HEK293 (cell line): ENCODE measurements around the gene SPINT4.

Experiments
- CTCF ChIA-PET: fragments of 350-600 bp; formaldehyde crosslinking; extraction: SDS; loops from one replicate; lab custom pipeline; 2021; ENCODE audit warnings: antibody characterized with exemption; lab: Yijun Ruan, JAX
- POLR2A ChIA-PET: fragments of 300-600 bp; formaldehyde crosslinking; extraction: SDS; loops from one replicate; lab custom pipeline; 2020; ENCODE audit warnings: antibody characterized with exemption, inconsistent platforms; lab: Yijun Ruan, JAX
- H3K27ac ChIP-seq: fragments of 200-500 bp; sonication (Bioruptor generic); 2 replicates; pipeline ENCODE4 v1.5.1; 2014; ENCODE audit warnings: low read depth, low read length, control low read depth, inconsistent platforms; ENCODE audit errors: extremely low read depth
- H3K36me3 ChIP-seq, 2 experiments: fragments of 200-500 bp in 1 of 2; sonication (Bioruptor generic) in 1 of 2; 1 replicate in 1 of 2; 2 replicates in 1 of 2; pipeline ENCODE4 v1.5.1; 2014 to 2017; ENCODE audit warnings: inconsistent platforms in 2 of 2, low read length in 2 of 2; ENCODE audit not compliant: control insufficient read depth in 2 of 2, insufficient read depth in 1 of 2
- H3K4me1 ChIP-seq: fragments of 200-500 bp; sonication (Bioruptor generic); 2 replicates; pipeline ENCODE4 v1.5.1; 2014; ENCODE audit warnings: mild to moderate bottlenecking, low read length, inconsistent platforms; ENCODE audit not compliant: control insufficient read depth, insufficient read depth
- H3K4me3 ChIP-seq: 2 replicates; pipeline ENCODE4 v1.5.1; 2011; ENCODE audit warnings: low read depth, mild to moderate bottlenecking, control low read depth, low read length, moderate library complexity
- H3K9me3 ChIP-seq: fragments of 200-500 bp; sonication (Bioruptor generic); 2 replicates; pipeline ENCODE4 v1.5.1; 2014; ENCODE audit warnings: low read depth, low read length, inconsistent platforms; ENCODE audit not compliant: control insufficient read depth, insufficient read depth
- EGR2 ChIP-seq: fragments of 450-650 bp; formaldehyde crosslinking; IDR thresholded peaks from 2 replicates; pipeline ENCODE4 v1.5.1; 2016; ENCODE audit warnings: low read depth, missing biosample characterization, missing genetic modification characterization
- KLF16 ChIP-seq: fragments of 450-650 bp; formaldehyde crosslinking; IDR thresholded peaks from 2 replicates; pipeline ENCODE4 v1.5.1; 2017; ENCODE audit warnings: missing biosample characterization, missing genetic modification characterization
- KLF8 ChIP-seq: fragments of 450-650 bp; formaldehyde crosslinking; IDR thresholded peaks from 2 replicates; pipeline ENCODE4 v1.5.1; 2016; ENCODE audit warnings: missing biosample characterization, missing genetic modification characterization
- PRDM1 ChIP-seq: fragments of 450-650 bp; formaldehyde crosslinking; IDR thresholded peaks from 2 replicates; pipeline ENCODE4; 2016; ENCODE audit warnings: missing biosample characterization, missing genetic modification characterization
- SALL2 ChIP-seq: fragments of 450-650 bp; formaldehyde crosslinking; IDR thresholded peaks from 2 replicates; pipeline ENCODE4 v1.5.0; 2017; ENCODE audit warnings: missing biosample characterization, mild to moderate bottlenecking, missing genetic modification characterization, borderline replicate concordance
- TRIM28 ChIP-seq: IDR thresholded peaks from 2 replicates; pipeline ENCODE4 v1.6.1; 2011; ENCODE audit warnings: low read length, control low read depth, borderline replicate concordance
- ZBTB21 ChIP-seq: fragments of 450-650 bp; formaldehyde crosslinking; IDR thresholded peaks from 2 replicates; pipeline ENCODE4 v1.5.1; 2017; ENCODE audit warnings: missing biosample characterization, missing genetic modification characterization
- ZNF132 ChIP-seq: fragments of 450-650 bp; formaldehyde crosslinking; IDR thresholded peaks from 2 replicates; pipeline ENCODE4 v1.5.1; 2017; ENCODE audit warnings: missing biosample characterization, missing genetic modification characterization, borderline replicate concordance
- ZNF133 ChIP-seq: fragments of 450-650 bp; formaldehyde crosslinking; IDR thresholded peaks from 2 replicates; pipeline ENCODE4 v1.5.1; 2016; ENCODE audit warnings: missing biosample characterization, missing genetic modification characterization
- ZNF146 ChIP-seq: fragments of 450-650 bp; formaldehyde crosslinking; IDR thresholded peaks from 2 replicates; pipeline ENCODE4 v1.5.1; 2016; ENCODE audit warnings: missing biosample characterization, missing genetic modification characterization
- ZNF202 ChIP-seq: fragments of 450-650 bp; formaldehyde crosslinking; IDR thresholded peaks from 2 replicates; pipeline ENCODE4 v1.5.1; 2016; ENCODE audit warnings: missing biosample characterization, missing genetic modification characterization, borderline replicate concordance
- ZNF211 ChIP-seq: fragments of 450-650 bp; formaldehyde crosslinking; IDR thresholded peaks from 2 replicates; pipeline ENCODE4 v1.5.1; 2016; ENCODE audit warnings: low read depth, missing biosample characterization, missing genetic modification characterization
- ZNF292 ChIP-seq: fragments of 450-650 bp; formaldehyde crosslinking; IDR thresholded peaks from 2 replicates; pipeline ENCODE4 v1.5.1; 2016; ENCODE audit warnings: low read depth, missing biosample characterization, missing genetic modification characterization, borderline replicate concordance
- ZNF354C ChIP-seq: fragments of 450-650 bp; formaldehyde crosslinking; IDR thresholded peaks from 2 replicates; pipeline ENCODE4 v1.5.1; 2016; ENCODE audit warnings: missing biosample characterization, missing genetic modification characterization, low read depth, borderline replicate concordance
- ZNF366 ChIP-seq: fragments of 450-650 bp; formaldehyde crosslinking; conservative IDR thresholded peaks from 2 replicates; pipeline ENCODE4 v1.5.1; 2016; ENCODE audit warnings: missing biosample characterization, missing genetic modification characterization
- ZNF621 ChIP-seq: fragments of 450-650 bp; formaldehyde crosslinking; IDR thresholded peaks from 2 replicates; pipeline ENCODE4 v1.5.1; 2017; ENCODE audit warnings: missing biosample characterization, missing genetic modification characterization
- ZNF629 ChIP-seq: fragments of 450-650 bp; formaldehyde crosslinking; IDR thresholded peaks from 2 replicates; pipeline ENCODE4 v1.5.1; 2017; ENCODE audit warnings: missing biosample characterization, missing genetic modification characterization
- ZNF660 ChIP-seq: fragments of 450-650 bp; IDR thresholded peaks from 2 replicates; pipeline ENCODE4 v1.5.1; 2018; ENCODE audit warnings: missing biosample characterization, mild to moderate bottlenecking, missing genetic modification characterization
- ZNF664 ChIP-seq: fragments of 450-650 bp; formaldehyde crosslinking; IDR thresholded peaks from 2 replicates; pipeline ENCODE4 v1.5.1; 2016; ENCODE audit warnings: missing biosample characterization, missing genetic modification characterization
- ZNF677 ChIP-seq: fragments of 450-650 bp; IDR thresholded peaks from 2 replicates; pipeline ENCODE4 v1.5.0; 2018; ENCODE audit warnings: missing biosample characterization, mild to moderate bottlenecking, missing genetic modification characterization, moderate library complexity
- ZNF707 ChIP-seq: fragments of 450-650 bp; formaldehyde crosslinking; IDR thresholded peaks from 2 replicates; pipeline ENCODE4 v1.5.1; 2016; ENCODE audit warnings: missing biosample characterization, missing genetic modification characterization
- ZNF768 ChIP-seq: fragments of 450-650 bp; formaldehyde crosslinking; IDR thresholded peaks from 2 replicates; pipeline ENCODE4 v1.5.1; 2018; ENCODE audit warnings: missing biosample characterization, mild to moderate bottlenecking, missing genetic modification characterization
- ZNF776 ChIP-seq: fragments of 450-650 bp; formaldehyde crosslinking; IDR thresholded peaks from 2 replicates; pipeline ENCODE4 v1.5.0; 2017; ENCODE audit warnings: missing biosample characterization, missing genetic modification characterization, borderline replicate concordance
- TF ChIP-seq, protein P1 (sequence below): fragments of 450-650 bp; formaldehyde crosslinking; IDR thresholded peaks from 2 replicates; pipeline ENCODE4 v1.5.1; 2017; ENCODE audit warnings: missing biosample characterization, mild to moderate bottlenecking, missing genetic modification characterization, moderate library complexity
- TF ChIP-seq, protein P2 (sequence below): fragments of 450-650 bp; IDR thresholded peaks from 2 replicates; pipeline ENCODE4 v1.5.1; 2018; ENCODE audit warnings: missing biosample characterization, missing genetic modification characterization
- TF ChIP-seq, protein P3 (sequence below): fragments of 450-650 bp; formaldehyde crosslinking; IDR thresholded peaks from 2 replicates; pipeline ENCODE4 v1.5.1; 2017; ENCODE audit warnings: missing biosample characterization, missing genetic modification characterization

The SPINT4 gene

DNA sequence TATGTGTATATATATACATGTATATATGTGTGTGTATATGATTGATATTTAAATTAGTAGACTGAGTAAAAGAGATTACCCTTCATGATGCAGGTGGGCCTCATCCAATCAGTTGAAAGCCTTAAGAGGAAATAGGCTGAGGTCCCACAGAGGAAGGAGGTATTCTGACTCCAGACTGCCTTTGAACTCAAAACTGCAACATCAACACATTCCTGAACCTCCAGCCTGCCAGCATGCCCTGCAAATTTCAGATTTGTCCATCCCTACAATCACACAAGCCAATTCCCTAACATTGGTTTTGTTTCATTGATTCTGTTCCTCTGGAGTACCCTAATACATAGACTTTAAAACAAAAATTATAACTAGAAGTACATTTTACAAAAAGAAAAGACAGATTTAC is 22.9 kb downstream of the SPINT4 start (continued):
- TF ChIP-seq EGR2 (tag by site-specific recombination) (no peak), ZNF677 (tag by site-specific recombination) (no peak), ZNF354C (tag by site-specific recombination) (no peak), ZNF132 (tag by site-specific recombination) (no peak), ZNF629 (tag by site-specific recombination) (no peak), SALL2 (tag by site-specific recombination) (no peak), ZNF768 (tag by site-specific recombination) (no peak), ZBTB21 (tag by site-specific recombination) (no peak), PRDM1 (no peak)

DNA sequence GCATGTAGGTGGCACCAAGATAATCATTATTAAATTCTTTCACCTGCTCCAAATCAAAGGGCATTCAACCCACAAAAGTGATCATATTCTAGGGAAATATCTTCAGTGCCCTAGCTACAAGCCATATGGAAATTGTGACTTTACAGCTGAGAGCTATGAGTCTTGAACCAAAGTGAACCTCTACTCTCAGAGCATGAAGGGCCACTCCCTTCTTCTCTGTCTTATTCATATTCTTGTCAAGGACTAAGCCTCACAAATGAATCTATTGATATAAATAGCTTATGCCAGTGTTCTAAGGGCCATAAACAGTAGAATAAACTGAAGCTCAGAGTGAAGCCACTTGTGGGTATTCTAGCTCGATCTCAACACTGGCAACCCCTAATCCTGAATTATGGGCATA is 29.6 kb downstream of the SPINT4 start:
- no peaks in the 10 kb centered on the region for H3K36me3 ChIP-seq
- no peak overlapping the region for H3K27ac ChIP-seq
- no peaks in the 10 kb centered on the region for H3K9me3 ChIP-seq
- no peak overlapping the region for H3K4me3 ChIP-seq
- CTCF ChIA-PET = interaction anchor here (0.9 to 1.2 kb wide), 2 partner anchors 19 to 27 kb away, joined by 3 to 7 read pairs; no protein-coding TSS in a partner anchor
- POLR2A ChIA-PET = no interaction called here
- H3K4me1 ChIP-seq = no peaks in the 10 kb centered on the region
- TF ChIP-seq ZNF660 (tag by site-specific recombination) (no peak), ZNF202 (tag by site-specific recombination) (no peak), KLF16 (tag by site-specific recombination) (no peak), ZNF211 (tag by site-specific recombination) (no peak)
- TF ChIP-seq, protein P1, sequence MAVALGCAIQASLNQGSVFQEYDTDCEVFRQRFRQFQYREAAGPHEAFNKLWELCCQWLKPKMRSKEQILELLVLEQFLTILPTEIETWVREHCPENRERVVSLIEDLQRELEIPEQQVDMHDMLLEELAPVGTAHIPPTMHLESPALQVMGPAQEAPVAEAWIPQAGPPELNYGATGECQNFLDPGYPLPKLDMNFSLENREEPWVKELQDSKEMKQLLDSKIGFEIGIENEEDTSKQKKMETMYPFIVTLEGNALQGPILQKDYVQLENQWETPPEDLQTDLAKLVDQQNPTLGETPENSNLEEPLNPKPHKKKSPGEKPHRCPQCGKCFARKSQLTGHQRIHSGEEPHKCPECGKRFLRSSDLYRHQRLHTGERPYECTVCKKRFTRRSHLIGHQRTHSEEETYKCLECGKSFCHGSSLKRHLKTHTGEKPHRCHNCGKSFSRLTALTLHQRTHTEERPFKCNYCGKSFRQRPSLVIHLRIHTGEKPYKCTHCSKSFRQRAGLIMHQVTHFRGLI (tag by site-specific recombination) = no peak
- TF ChIP-seq, all 188 proteins: peak for 0

DNA sequence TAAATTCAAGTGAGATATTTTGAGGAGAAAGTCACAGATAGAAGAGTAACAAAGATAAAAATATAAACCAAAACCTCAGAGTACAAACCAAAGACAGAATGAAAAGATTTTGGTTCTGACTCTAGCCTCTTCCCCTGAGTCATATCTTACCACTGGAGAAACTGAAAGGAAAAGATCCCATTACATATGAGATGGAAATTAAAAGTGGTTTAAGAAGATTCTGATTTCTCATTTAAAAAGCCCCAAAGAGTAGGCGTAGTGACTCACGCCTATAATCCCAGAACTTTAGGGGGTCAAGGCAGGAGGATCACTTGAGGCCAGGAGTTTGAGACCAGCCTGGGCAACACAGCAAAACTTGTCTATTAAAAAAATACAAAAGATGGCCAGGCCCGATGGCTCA is 30.6 kb downstream of the SPINT4 start:
- ChIA-PET CTCF (no interaction called here), POLR2A (no interaction called here)
- H3K36me3 ChIP-seq = no peaks in the 10 kb centered on the region
- no peak overlapping the region for H3K27ac ChIP-seq
- TF ChIP-seq ZNF664 (tag by site-specific recombination) = no peak
- TF ChIP-seq ZNF768 (tag by site-specific recombination) = no peak
- TF ChIP-seq KLF8 = no peak
- TF ChIP-seq, protein P2, sequence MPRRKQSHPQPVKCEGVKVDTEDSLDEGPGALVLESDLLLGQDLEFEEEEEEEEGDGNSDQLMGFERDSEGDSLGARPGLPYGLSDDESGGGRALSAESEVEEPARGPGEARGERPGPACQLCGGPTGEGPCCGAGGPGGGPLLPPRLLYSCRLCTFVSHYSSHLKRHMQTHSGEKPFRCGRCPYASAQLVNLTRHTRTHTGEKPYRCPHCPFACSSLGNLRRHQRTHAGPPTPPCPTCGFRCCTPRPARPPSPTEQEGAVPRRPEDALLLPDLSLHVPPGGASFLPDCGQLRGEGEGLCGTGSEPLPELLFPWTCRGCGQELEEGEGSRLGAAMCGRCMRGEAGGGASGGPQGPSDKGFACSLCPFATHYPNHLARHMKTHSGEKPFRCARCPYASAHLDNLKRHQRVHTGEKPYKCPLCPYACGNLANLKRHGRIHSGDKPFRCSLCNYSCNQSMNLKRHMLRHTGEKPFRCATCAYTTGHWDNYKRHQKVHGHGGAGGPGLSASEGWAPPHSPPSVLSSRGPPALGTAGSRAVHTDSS (tag by site-specific recombination) = no peak
- no peak for TF ChIP-seq TRIM28
- no peak overlapping the region for H3K4me3 ChIP-seq
- no peaks in the 10 kb centered on the region for H3K9me3 ChIP-seq
- H3K4me1 ChIP-seq = no peaks in the 10 kb centered on the region

DNA sequence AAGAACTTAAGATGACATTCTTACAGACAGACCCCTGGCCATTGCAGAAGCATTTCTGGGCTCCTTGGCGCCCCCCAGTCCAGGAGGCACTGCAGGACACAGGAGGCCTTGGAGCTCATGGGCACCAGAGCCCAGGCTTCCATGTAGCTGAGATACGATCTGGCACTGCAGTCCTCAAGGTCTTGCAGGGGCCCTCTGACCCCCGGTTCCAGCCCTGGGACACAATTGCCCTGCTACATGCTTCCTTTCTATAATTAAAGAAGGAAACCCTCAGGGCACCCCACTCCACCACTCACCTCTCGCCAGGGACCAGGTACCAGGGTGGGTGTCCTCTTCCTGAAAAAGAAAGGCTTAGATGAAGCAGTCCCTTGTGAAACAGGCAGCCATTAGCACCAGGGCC is 35.9 kb downstream of the SPINT4 start:
- POLR2A ChIA-PET = no interaction called here
- H3K36me3 ChIP-seq = no peaks in the 10 kb centered on the region
- H3K4me1 ChIP-seq = no peaks in the 10 kb centered on the region
- H3K9me3 ChIP-seq = no peaks in the 10 kb centered on the region
- H3K4me3 ChIP-seq = no peak overlapping the region
- no peak overlapping the region for H3K27ac ChIP-seq
- CTCF ChIA-PET = no interaction called here
- no peak for TF ChIP-seq ZNF292 (tag by site-specific recombination)
- TF ChIP-seq ZNF366 (tag by site-specific recombination) = no peak
- TF ChIP-seq, protein P3, sequence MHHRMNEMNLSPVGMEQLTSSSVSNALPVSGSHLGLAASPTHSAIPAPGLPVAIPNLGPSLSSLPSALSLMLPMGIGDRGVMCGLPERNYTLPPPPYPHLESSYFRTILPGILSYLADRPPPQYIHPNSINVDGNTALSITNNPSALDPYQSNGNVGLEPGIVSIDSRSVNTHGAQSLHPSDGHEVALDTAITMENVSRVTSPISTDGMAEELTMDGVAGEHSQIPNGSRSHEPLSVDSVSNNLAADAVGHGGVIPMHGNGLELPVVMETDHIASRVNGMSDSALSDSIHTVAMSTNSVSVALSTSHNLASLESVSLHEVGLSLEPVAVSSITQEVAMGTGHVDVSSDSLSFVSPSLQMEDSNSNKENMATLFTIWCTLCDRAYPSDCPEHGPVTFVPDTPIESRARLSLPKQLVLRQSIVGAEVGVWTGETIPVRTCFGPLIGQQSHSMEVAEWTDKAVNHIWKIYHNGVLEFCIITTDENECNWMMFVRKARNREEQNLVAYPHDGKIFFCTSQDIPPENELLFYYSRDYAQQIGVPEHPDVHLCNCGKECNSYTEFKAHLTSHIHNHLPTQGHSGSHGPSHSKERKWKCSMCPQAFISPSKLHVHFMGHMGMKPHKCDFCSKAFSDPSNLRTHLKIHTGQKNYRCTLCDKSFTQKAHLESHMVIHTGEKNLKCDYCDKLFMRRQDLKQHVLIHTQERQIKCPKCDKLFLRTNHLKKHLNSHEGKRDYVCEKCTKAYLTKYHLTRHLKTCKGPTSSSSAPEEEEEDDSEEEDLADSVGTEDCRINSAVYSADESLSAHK (tag by site-specific recombination) = no peak
- no peak for TF ChIP-seq ZNF146
- no peak for TF ChIP-seq ZNF776 (tag by site-specific recombination)
- TF ChIP-seq ZNF707 (tag by site-specific recombination) = no peak
- no peak for TF ChIP-seq ZNF621
- no peak for TF ChIP-seq ZNF133 (tag by site-specific recombination)
